IMR-90 (cell line): ENCODE data around the gene MSMO1. TPM values are rescaled to one million over a fixed set of nuclear protein-coding genes. Genes with fewer than 3 reads are reported as not detected.

Source experiments
- ATAC-seq: fragments of 200-7000 bp; cut with Tn5 transposase; 2 replicates; pipeline ENCODE4 v1.9.1; 2020; ENCODE audit warnings: low read depth, mild to moderate bottlenecking, moderate library complexity
- BruUV-seq: library from RNA; stranded (reverse); fragments of 400-500 nt; replicated peaks from 2 replicates; lab custom pipeline; 2021; lab: Mats Ljungman, UMichigan
- CTCF ChIA-PET: fragments of 300-600 bp; formaldehyde crosslinking; extraction: SDS; loops from one replicate; lab custom pipeline; 2021; ENCODE audit warnings: antibody characterized with exemption; lab: Yijun Ruan, JAX
- POLR2A ChIA-PET: fragments of 300-600 bp; sonication (Branson Sonifier 250); formaldehyde crosslinking; loops from one replicate; lab custom pipeline; 2022; ENCODE audit warnings: antibody characterized with exemption; ENCODE audit not compliant: unreplicated experiment; lab: Charles Lee
- DNase-seq: peaks from one replicate; pipeline ENCODE4 v3.0.0; 2013
- H2AFZ ChIP-seq: replicated peaks from 2 replicates; pipeline ENCODE3; 2013; ENCODE audit warnings: low read length, mild to moderate bottlenecking; ENCODE audit not compliant: poor library complexity
- H2AK5ac ChIP-seq: 2 replicates; pipeline ENCODE4 v1.6.1; 2013; ENCODE audit warnings: low read depth, low read length, inconsistent platforms
- H2AK9ac ChIP-seq: replicated peaks from 2 replicates; pipeline ENCODE3; 2013; ENCODE audit warnings: mild to moderate bottlenecking, low read depth, low read length, moderate library complexity; ENCODE audit not compliant: poor library complexity
- H2BK120ac ChIP-seq: 2 replicates; pipeline ENCODE4 v1.6.1; 2013; ENCODE audit warnings: low read depth, low read length, inconsistent platforms
- H2BK15ac ChIP-seq: 3 replicates; pipeline ENCODE4 v1.6.1; 2013; ENCODE audit warnings: low read depth, low read length, inconsistent platforms
- H2BK20ac ChIP-seq: 2 replicates; pipeline ENCODE4 v1.6.1; 2013; ENCODE audit warnings: low read depth, mild to moderate bottlenecking, inconsistent platforms, low read length, moderate library complexity
- H2BK5ac ChIP-seq: 2 replicates; pipeline ENCODE4 v1.6.1; 2013; ENCODE audit warnings: mild to moderate bottlenecking, low read depth, low read length, inconsistent platforms; ENCODE audit not compliant: poor library complexity, severe bottlenecking
- H3K14ac ChIP-seq: replicated peaks from 2 replicates; pipeline ENCODE4 v1.6.1; 2013; ENCODE audit warnings: low read depth, low read length, inconsistent platforms
- H3K18ac ChIP-seq: 2 replicates; pipeline ENCODE4 v1.6.1; 2013; ENCODE audit warnings: low read depth, low read length, control low read depth
- H3K23ac ChIP-seq: 2 replicates; pipeline ENCODE4 v1.6.1; 2013; ENCODE audit warnings: low read depth, low read length, inconsistent platforms
- H3K27ac ChIP-seq: 2 replicates; pipeline ENCODE4 v1.5.1; 2013; ENCODE audit warnings: mild to moderate bottlenecking, control low read depth, low read length; ENCODE audit not compliant: insufficient read depth
- H3K27me3 ChIP-seq: 2 replicates; pipeline ENCODE4 v1.6.1; 2013; ENCODE audit warnings: low read length; ENCODE audit not compliant: control insufficient read depth, insufficient read depth
- H3K36me3 ChIP-seq: 2 replicates; pipeline ENCODE4 v1.6.1; 2013; ENCODE audit warnings: low read length, mixed read lengths; ENCODE audit not compliant: control insufficient read depth, insufficient read depth
- H3K4ac ChIP-seq: 2 replicates; pipeline ENCODE4 v1.6.1; 2013; ENCODE audit warnings: low read depth, low read length, inconsistent platforms
- H3K4me1 ChIP-seq: 2 replicates; pipeline ENCODE4 v1.6.1; 2013; ENCODE audit warnings: low read length, mixed read lengths; ENCODE audit not compliant: control insufficient read depth, insufficient read depth
- H3K4me2 ChIP-seq: 2 replicates; pipeline ENCODE4 v1.6.1; 2013; ENCODE audit warnings: low read depth, mild to moderate bottlenecking, control low read depth, low read length, moderate library complexity
- H3K4me3 ChIP-seq: 2 replicates; pipeline ENCODE4 v1.5.1; 2013; ENCODE audit warnings: low read depth, mild to moderate bottlenecking, control low read depth, low read length, moderate library complexity; ENCODE audit not compliant: insufficient read depth
- H3K56ac ChIP-seq: 2 replicates; pipeline ENCODE4 v1.6.1; 2013; ENCODE audit warnings: low read length, inconsistent platforms; ENCODE audit not compliant: insufficient read depth; ENCODE audit errors: extremely low read depth
- H3K79me1 ChIP-seq, 2 experiments: 2 replicates each; pipeline ENCODE4 v1.6.1; 2013; ENCODE audit warnings: low read length in 2 of 2, inconsistent platforms in 1 of 2, low read depth in 1 of 2
- H3K9ac ChIP-seq: 2 replicates; pipeline ENCODE4 v1.6.1; 2013; ENCODE audit warnings: low read depth, low read length, control low read depth
- H3K9me1 ChIP-seq: 2 replicates; pipeline ENCODE4 v1.6.1; 2013; ENCODE audit warnings: low read length, inconsistent platforms; ENCODE audit not compliant: insufficient read depth
- H3K9me3 ChIP-seq: 2 replicates; pipeline ENCODE4 v1.6.1; 2013; ENCODE audit warnings: low read length; ENCODE audit not compliant: control insufficient read depth, insufficient read depth
- H4K20me1 ChIP-seq: 2 replicates; pipeline ENCODE4 v1.6.1; 2013; ENCODE audit warnings: low read length, inconsistent platforms; ENCODE audit not compliant: insufficient read depth
- H4K5ac ChIP-seq: 2 replicates; pipeline ENCODE4 v1.6.1; 2013; ENCODE audit warnings: mild to moderate bottlenecking, low read depth, low read length, control low read depth
- H4K8ac ChIP-seq, 2 experiments: 2 replicates each; pipeline ENCODE4 v1.6.1; 2013; ENCODE audit warnings: low read depth in 2 of 2, low read length in 2 of 2, control low read depth in 1 of 2, inconsistent platforms in 1 of 2
- H4K91ac ChIP-seq: 2 replicates; pipeline ENCODE4 v1.6.1; 2013; ENCODE audit warnings: low read depth, low read length, inconsistent platforms; ENCODE audit not compliant: insufficient read depth
- BHLHE40 ChIP-seq: fragments of 150-350 bp; IDR thresholded peaks from 2 replicates; pipeline ENCODE4 v1.6.1; 2016; ENCODE audit warnings: mild to moderate bottlenecking, low read depth, low read length
- CEBPB ChIP-seq: IDR thresholded peaks from 2 replicates; pipeline ENCODE4 v1.6.1; 2012; ENCODE audit warnings: low read depth, low read length, improper control_type of control experiment
- CHD1 ChIP-seq: IDR thresholded peaks from 2 replicates; pipeline ENCODE4 v1.6.1; 2012; ENCODE audit warnings: low read depth, low read length, improper control_type of control experiment
- FOS ChIP-seq: fragments of 150-350 bp; IDR thresholded peaks from 2 replicates; pipeline ENCODE4 v1.6.1; 2016; ENCODE audit warnings: low read depth, low read length
- MXI1 ChIP-seq: IDR thresholded peaks from 2 replicates; pipeline ENCODE4 v1.6.1; 2012; ENCODE audit warnings: low read depth, mild to moderate bottlenecking, low read length, moderate library complexity, borderline replicate concordance
- NFE2L2 ChIP-seq: fragments of 150-350 bp; IDR thresholded peaks from 2 replicates; pipeline ENCODE4 v1.6.1; 2016; ENCODE audit warnings: low read depth, mild to moderate bottlenecking, low read length
- POLR2A ChIP-seq: IDR thresholded peaks from 2 replicates; pipeline ENCODE4 v1.6.1; 2012; ENCODE audit warnings: mild to moderate bottlenecking, low read depth, low read length
- RAD21 ChIP-seq: IDR thresholded peaks from 2 replicates; pipeline ENCODE4 v1.6.1; 2012; ENCODE audit warnings: low read length, improper control_type of control experiment
- RCOR1 ChIP-seq: IDR thresholded peaks from 2 replicates; pipeline ENCODE4 v1.6.1; 2012; ENCODE audit warnings: mild to moderate bottlenecking, low read length, improper control_type of control experiment; ENCODE audit not compliant: insufficient replicate concordance
- SMC3 ChIP-seq: fragments of 150-350 bp; IDR thresholded peaks from 2 replicates; pipeline ENCODE4 v1.6.1; 2016; ENCODE audit warnings: low read depth, mild to moderate bottlenecking, antibody characterized with exemption, low read length, moderate library complexity
- USF2 ChIP-seq: fragments of 150-350 bp; IDR thresholded peaks from 2 replicates; pipeline ENCODE4 v1.6.1; 2017; ENCODE audit warnings: mild to moderate bottlenecking, antibody characterized with exemption, low read length, low read depth
- WGBS, 2 experiments: methylation state at CpG; one replicate each; pipeline versions ENCODE4 v1.1.5 to v1.1.7; 2013; ENCODE audit warnings: missing lambda C conversion rate in 2 of 2; ENCODE audit not compliant: insufficient read length in 1 of 2; ENCODE audit errors: extremely low coverage in 2 of 2; 5-methylcytosine and 5-hydroxymethylcytosine counted together
- dilution Hi-C: fragments of 300-500 bp; cut with HindIII; formaldehyde crosslinking; loops from one replicate; pipeline ENCODE4 v1.14.3; 2018; ENCODE audit warnings: low sequenced_read_pairs; ENCODE audit not compliant: unreplicated experiment
- in situ Hi-C: fragments of 300-500 bp; cut with MboI; formaldehyde crosslinking; loops from 3 replicates; pipeline ENCODE4 v1.14.3; 2019; ENCODE audit warnings: low sequenced_read_pairs, inconsistent platforms, mixed read lengths
- intact Hi-C: fragments of 100-400 bp; cut with micrococcal nuclease; formaldehyde crosslinking; loops from 2 replicates; pipeline ENCODE4 v1.10.0; 2022
- polyA plus RNA-seq, 3 experiments: library from polyadenylated mRNA; depleted of rRNA; stranded (reverse); fragments of >200 nt; gene quantifications; 2 replicates each; pipeline ENCODE4 v1.2.3, GENCODE V29; 2012; ENCODE audit warnings: low replicate concordance in 1 of 3
- total RNA-seq: library from RNA; depleted of rRNA; stranded (reverse); fragments of >200 nt; gene quantifications from 2 replicates; pipeline ENCODE4 v1.2.3, GENCODE V29; 2012
- TF ChIP-seq, protein P1 (sequence below): conservative IDR thresholded peaks from 2 replicates; pipeline ENCODE4 v1.5.1; 2012; ENCODE audit warnings: mild to moderate bottlenecking, low read depth, low read length, improper control_type of control experiment
- TF ChIP-seq, protein P2 (sequence below): fragments of 150-350 bp; IDR thresholded peaks from 2 replicates; pipeline ENCODE4 v1.6.1; 2016; ENCODE audit warnings: low read depth, mild to moderate bottlenecking, low read length, moderate library complexity, borderline replicate concordance

MSMO1 gene
- total and polyA plus RNA-seq, 2 of the 4 experiments (the other 2 are of a cell fraction) = 40.1 to 42.1 TPM

DNA sequence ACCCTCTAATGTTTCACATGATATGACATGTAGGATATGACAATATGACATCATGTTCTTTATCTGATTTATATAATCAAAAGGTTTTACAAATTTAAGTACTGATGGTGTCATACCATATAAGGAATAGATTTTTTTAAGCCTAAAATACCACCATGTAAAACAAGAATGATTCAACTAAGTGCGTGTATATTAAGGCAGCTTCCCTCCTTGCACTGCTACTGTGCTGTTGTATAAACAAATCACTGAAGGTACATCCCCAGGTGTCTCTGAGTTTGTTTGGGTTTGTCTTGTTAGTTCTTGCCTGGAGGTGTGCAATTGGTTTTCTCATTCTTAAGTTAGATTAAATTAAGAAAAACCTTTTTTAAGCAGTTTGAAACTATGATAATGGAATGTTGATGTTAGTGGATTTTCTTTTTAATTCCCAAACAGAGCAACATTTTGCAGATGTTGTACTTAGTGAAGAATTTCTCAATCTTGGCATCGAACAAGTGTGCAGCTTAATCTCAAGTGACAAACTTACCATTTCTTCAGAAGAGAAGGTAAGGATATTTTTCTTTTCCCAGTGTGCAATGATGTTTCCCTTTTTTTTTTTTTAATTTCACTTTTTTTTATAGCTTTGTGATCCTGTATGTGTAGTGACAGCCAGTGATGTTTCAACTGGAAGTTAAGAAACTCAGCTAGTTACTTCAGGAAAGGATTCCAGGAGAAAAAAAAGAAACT is 33.4 kb upstream of the MSMO1 start:
- Histone ChIP-seq H2BK15ac (no peak overlapping the region), H3K23ac (no peak overlapping the region), H2BK120ac (no peak overlapping the region), H2BK20ac (no peak overlapping the region), H3K56ac (no peak overlapping the region), H3K4ac (no peak overlapping the region), H4K5ac (no peak overlapping the region), H3K4me3 (no peak overlapping the region), H2AFZ (no peak overlapping the region), H2AK5ac (no peak overlapping the region), H2AK9ac (no peak overlapping the region), H3K27ac (no peak overlapping the region), H4K20me1 (no peaks in the 10 kb centered on the region), H3K18ac (no peak overlapping the region), H3K79me1 (peaks cover 0 to 4% of the 10 kb centered on the region in 2 experiments; a peak in 2 of 4 replicates), H3K4me2 (no peak overlapping the region), H3K9ac (no peak overlapping the region), H2BK5ac (no peak overlapping the region), H3K9me1 (no peaks in the 10 kb centered on the region; the same call in 1 of the 2 replicates), H4K91ac (no peak overlapping the region), H3K4me1 (peaks cover 2% of the 10 kb centered on the region; the same call in 1 of the 2 replicates), H3K36me3 (peaks cover 4% of the 10 kb centered on the region; the same call in 1 of the 2 replicates), H3K9me3 (no peaks in the 10 kb centered on the region), H4K8ac (no peak overlapping the region), H3K14ac (no peak overlapping the region), H3K27me3 (no peaks in the 10 kb centered on the region)
- dilution Hi-C loops (no loop called here), intact Hi-C loops (no loop called here), in situ Hi-C loops (no loop called here)
- ChIA-PET CTCF (no interaction called here), POLR2A (interaction anchor here (0.6 kb wide), 1 partner anchor 19 kb away, joined by 10 read pairs; no protein-coding TSS in a partner anchor)
- no TSS peak for BruUV-seq
- WGBS, 2 experiments = no CpG with 5 or more reads among the region's 2 CpGs
- TF ChIP-seq RAD21 (no peak), USF2 (no peak), RCOR1 (no peak), BHLHE40 (no peak), NFE2L2 (no peak), POLR2A (no peak), MXI1 (no peak), FOS (no peak), CEBPB (no peak), SMC3 (no peak), CHD1 (no peak)
- TF ChIP-seq, protein P1, sequence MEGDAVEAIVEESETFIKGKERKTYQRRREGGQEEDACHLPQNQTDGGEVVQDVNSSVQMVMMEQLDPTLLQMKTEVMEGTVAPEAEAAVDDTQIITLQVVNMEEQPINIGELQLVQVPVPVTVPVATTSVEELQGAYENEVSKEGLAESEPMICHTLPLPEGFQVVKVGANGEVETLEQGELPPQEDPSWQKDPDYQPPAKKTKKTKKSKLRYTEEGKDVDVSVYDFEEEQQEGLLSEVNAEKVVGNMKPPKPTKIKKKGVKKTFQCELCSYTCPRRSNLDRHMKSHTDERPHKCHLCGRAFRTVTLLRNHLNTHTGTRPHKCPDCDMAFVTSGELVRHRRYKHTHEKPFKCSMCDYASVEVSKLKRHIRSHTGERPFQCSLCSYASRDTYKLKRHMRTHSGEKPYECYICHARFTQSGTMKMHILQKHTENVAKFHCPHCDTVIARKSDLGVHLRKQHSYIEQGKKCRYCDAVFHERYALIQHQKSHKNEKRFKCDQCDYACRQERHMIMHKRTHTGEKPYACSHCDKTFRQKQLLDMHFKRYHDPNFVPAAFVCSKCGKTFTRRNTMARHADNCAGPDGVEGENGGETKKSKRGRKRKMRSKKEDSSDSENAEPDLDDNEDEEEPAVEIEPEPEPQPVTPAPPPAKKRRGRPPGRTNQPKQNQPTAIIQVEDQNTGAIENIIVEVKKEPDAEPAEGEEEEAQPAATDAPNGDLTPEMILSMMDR = no peak
- TF ChIP-seq, protein P2, sequence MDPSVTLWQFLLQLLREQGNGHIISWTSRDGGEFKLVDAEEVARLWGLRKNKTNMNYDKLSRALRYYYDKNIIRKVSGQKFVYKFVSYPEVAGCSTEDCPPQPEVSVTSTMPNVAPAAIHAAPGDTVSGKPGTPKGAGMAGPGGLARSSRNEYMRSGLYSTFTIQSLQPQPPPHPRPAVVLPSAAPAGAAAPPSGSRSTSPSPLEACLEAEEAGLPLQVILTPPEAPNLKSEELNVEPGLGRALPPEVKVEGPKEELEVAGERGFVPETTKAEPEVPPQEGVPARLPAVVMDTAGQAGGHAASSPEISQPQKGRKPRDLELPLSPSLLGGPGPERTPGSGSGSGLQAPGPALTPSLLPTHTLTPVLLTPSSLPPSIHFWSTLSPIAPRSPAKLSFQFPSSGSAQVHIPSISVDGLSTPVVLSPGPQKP = no peak
- no peak for DNase-seq
- ATAC-seq = peak; percentile 54
